A549 (cell line): ENCODE results near the gene CTSF.

ENCODE experiments used
- CTCF ChIP-seq: fragments of >200 bp; sonication (Bioruptor Twin); formaldehyde crosslinking; IDR thresholded peaks from 3 replicates; pipeline ENCODE4 v1.5.1; 2016
- HOXB13 ChIP-seq: fragments of 250-450 bp; sonication (Bioruptor Pico); IDR thresholded peaks from 2 replicates; pipeline ENCODE4 v1.5.0; 2020; ENCODE audit warnings: low read depth, mild to moderate bottlenecking, moderate library complexity
- JUN ChIP-seq, 2 experiments: fragments of >200 bp; sonication (Bioruptor Twin); formaldehyde crosslinking; IDR thresholded peaks; 2 replicates in 1 of 2; 3 replicates in 1 of 2; pipeline ENCODE4 v1.6.1; 2016 to 2017
- MYC ChIP-seq: IDR thresholded peaks from 2 replicates; pipeline ENCODE4 v1.6.1; 2012; ENCODE audit warnings: mild to moderate bottlenecking, inconsistent platforms, low read length, improper control_type of control experiment, borderline replicate concordance
- NFE2L2 ChIP-seq: fragments of 150-350 bp; conservative IDR thresholded peaks from 2 replicates; pipeline ENCODE4 v1.6.1; 2014; ENCODE audit warnings: low read length
- POLR2AphosphoS2 ChIP-seq: conservative IDR thresholded peaks from 2 replicates; pipeline ENCODE4 v1.6.1; 2012; ENCODE audit warnings: low read length, improper control_type of control experiment, inconsistent platforms
- RAD21 ChIP-seq, 2 experiments: fragments of >200 bp in 1 of 2; sonication (Bioruptor Twin) in 1 of 2; formaldehyde crosslinking in 1 of 2; IDR thresholded peaks in 1 of 2; conservative IDR thresholded peaks in 1 of 2; 2 replicates in 1 of 2; 3 replicates in 1 of 2; pipeline ENCODE4 v1.6.1; 2012 to 2018; ENCODE audit warnings: inconsistent platforms in 1 of 2
- REST ChIP-seq: fragments of 200-600 bp; sonication (generic); IDR thresholded peaks from 2 replicates; pipeline ENCODE4 v1.6.1; 2016; ENCODE audit warnings: antibody characterized with exemption, mild to moderate bottlenecking, moderate library complexity
- TP53 ChIP-seq: fragments of 250-450 bp; sonication (Bioruptor Pico); IDR thresholded peaks from 2 replicates; pipeline ENCODE4 v1.5.0; 2021; ENCODE audit warnings: mild to moderate bottlenecking, moderate library complexity

DNA sequence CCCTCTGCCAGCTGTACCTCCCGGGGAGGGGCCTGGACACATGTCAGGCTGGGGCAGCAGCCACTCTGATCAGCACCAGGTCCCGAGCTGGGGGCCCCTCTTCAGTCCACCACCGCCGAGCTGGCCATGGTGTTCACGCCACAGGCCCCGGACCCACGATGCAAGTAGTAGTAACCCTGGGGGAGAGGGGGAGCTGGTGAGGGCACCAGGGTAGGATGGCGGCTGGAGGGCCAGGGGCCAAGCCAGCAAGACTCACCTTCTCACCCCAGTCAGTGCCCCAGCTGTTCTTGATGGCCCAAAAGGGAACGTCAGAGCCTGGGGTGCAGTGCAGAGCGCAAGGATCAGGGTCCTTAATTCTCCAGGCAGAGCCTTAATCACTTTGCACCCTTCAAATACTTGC lies 4.6 kb downstream of the CTSF start:
- TF ChIP-seq NFE2L2 (no peak), TP53 (CRISPR knock-in tag) (no peak), HOXB13 (no peak), POLR2AphosphoS2 (no peak), MYC (no peak), JUN (IDR thresholded peaks at IDR 0.05) (no peak), CTCF (no peak), RAD21 (conservative IDR thresholded peaks at IDR 0.05 in 1 of 2, IDR thresholded peaks at IDR 0.05 in 1 of 2) (no peak), REST (no peak)
